Activated CD4-positive, alpha-beta T cell treated with anti-CD3 and anti-CD28 coated beads, Interleukin-2, amount 10 ng/mL, durations not matched to agents 7 days and 5 days (primary cell): Measurements from ENCODE around the gene PLEKHM3. TPM values are rescaled to one million over a fixed set of nuclear protein-coding genes. Genes with fewer than 3 reads are reported as not detected.

ENCODE experiments used
- CTCF ChIA-PET: fragments of 350-600 bp; sonication (Branson Sonifier 250); formaldehyde crosslinking; loops from one replicate; lab custom pipeline; 2021; ENCODE audit warnings: antibody characterized with exemption; lab: Charles Lee
- POLR2A ChIA-PET: fragments of 350-600 bp; sonication (Branson Sonifier 250); formaldehyde crosslinking; loops from one replicate; lab custom pipeline; 2021; ENCODE audit warnings: antibody characterized with exemption; lab: Charles Lee
- DNase-seq: peaks from one replicate; pipeline ENCODE4 v3.0.0-alpha.2; 2020
- H3K27ac Mint-ChIP-seq: one replicate; pipeline ENCODE4 v1.8.0; 2021; ENCODE audit warnings: mild to moderate bottlenecking, moderate library complexity, mixed read lengths
- H3K27me3 Mint-ChIP-seq: one replicate; pipeline ENCODE4 v1.8.0; 2021; ENCODE audit warnings: mixed read lengths
- H3K36me3 Mint-ChIP-seq: one replicate; pipeline ENCODE4 v1.8.0; 2021; ENCODE audit warnings: low read depth, mixed read lengths
- H3K4me1 Mint-ChIP-seq: one replicate; pipeline ENCODE4 v1.8.0; 2021; ENCODE audit warnings: mixed read lengths
- H3K4me3 Mint-ChIP-seq: one replicate; pipeline ENCODE4 v1.8.0; 2021; ENCODE audit warnings: mild to moderate bottlenecking, moderate library complexity, mixed read lengths
- H3K9me3 Mint-ChIP-seq: one replicate; pipeline ENCODE4 v1.8.0; 2021; ENCODE audit warnings: mixed read lengths
- total RNA-seq, 2 experiments: library from RNA; stranded (reverse); gene quantifications; one replicate each; pipeline ENCODE4 v1.2.3, GENCODE V29; 2021

Gene PLEKHM3
- total RNA-seq, 2 experiments from 2014 or later: 6.7 to 7.7 TPM

- peaks cover 5% of the 10 kb centered on the region for H3K4me1 Mint-ChIP-seq
- no peaks in the 10 kb centered on the region for H3K36me3 Mint-ChIP-seq
- DNase-seq: no peak
- ChIA-PET POLR2A (no interaction called here), CTCF (interaction anchor here (0.7 to 1.6 kb wide), 4 partner anchors 11 to 1243 kb away, joined by 3 to 5 read pairs (median 4); no protein-coding TSS in a partner anchor)
- no peaks in the 10 kb centered on the region for H3K27me3 Mint-ChIP-seq
- H3K9me3 Mint-ChIP-seq: no peaks in the 10 kb centered on the region
- no peak overlapping the region for H3K4me3 Mint-ChIP-seq
- H3K27ac Mint-ChIP-seq: no peak overlapping the region
Measured at GRCh38 chr2:207975921-207976320, 49.4 kb downstream of the PLEKHM3 start.

GRCh38 chr2:207974216-207974605 is 51.1 kb downstream of the PLEKHM3 start:
- Mint-ChIP-seq H3K9me3 (no peaks in the 10 kb centered on the region), H3K36me3 (no peaks in the 10 kb centered on the region), H3K4me3 (no peak overlapping the region), H3K4me1 (peaks cover 9% of the 10 kb centered on the region), H3K27me3 (no peaks in the 10 kb centered on the region), H3K27ac (no peak overlapping the region)
- POLR2A ChIA-PET: no interaction called here
- CTCF ChIA-PET: no interaction called here
- no peak for DNase-seq

- no peaks in the 10 kb centered on the region for H3K9me3 Mint-ChIP-seq
- ChIA-PET POLR2A (no interaction called here), CTCF (no interaction called here)
Measured at GRCh38 chr2:207970826-207971180, 54.5 kb downstream of the PLEKHM3 start.

GRCh38 chr2:207970147-207970825 is 55.0 kb downstream of the PLEKHM3 start:
- ChIA-PET POLR2A (no interaction called here), CTCF (no interaction called here)
- DNase-seq: no peak
- no peaks in the 10 kb centered on the region for H3K27me3 Mint-ChIP-seq
- no peak overlapping the region for H3K4me3 Mint-ChIP-seq
- H3K36me3 Mint-ChIP-seq: no peaks in the 10 kb centered on the region
- H3K9me3 Mint-ChIP-seq: no peaks in the 10 kb centered on the region
- no peak overlapping the region for H3K27ac Mint-ChIP-seq
- H3K4me1 Mint-ChIP-seq: peaks cover 6% of the 10 kb centered on the region

More at GRCh38 chr2:207970826-207971180, 54.5 kb downstream of the PLEKHM3 start:
- Mint-ChIP-seq H3K27ac (no peak overlapping the region), H3K4me1 (peaks cover 6% of the 10 kb centered on the region), H3K36me3 (no peaks in the 10 kb centered on the region), H3K27me3 (no peaks in the 10 kb centered on the region), H3K4me3 (no peak overlapping the region)
- no peak for DNase-seq

GRCh38 chr2:207969249-207969648 is 56.1 kb downstream of the PLEKHM3 start:
- H3K4me3 Mint-ChIP-seq: no peak overlapping the region
- DNase-seq: no peak
- H3K27ac Mint-ChIP-seq: no peak overlapping the region
- CTCF ChIA-PET: no interaction called here
- no peaks in the 10 kb centered on the region for H3K9me3 Mint-ChIP-seq
- POLR2A ChIA-PET: no interaction called here
- peaks cover 6% of the 10 kb centered on the region for H3K4me1 Mint-ChIP-seq
- no peaks in the 10 kb centered on the region for H3K36me3 Mint-ChIP-seq
- H3K27me3 Mint-ChIP-seq: no peaks in the 10 kb centered on the region

GRCh38 chr2:207967121-207967520 is 58.2 kb downstream of the PLEKHM3 start:
- CTCF ChIA-PET: interaction anchor here (0.8 to 1.2 kb wide), 2 partner anchors 10 to 14 kb away, joined by 3 read pairs; no protein-coding TSS in a partner anchor
- H3K27ac Mint-ChIP-seq: no peak overlapping the region
- DNase-seq: no peak
- H3K27me3 Mint-ChIP-seq: no peaks in the 10 kb centered on the region
- H3K9me3 Mint-ChIP-seq: peaks cover 12% of the 10 kb centered on the region
- no peak overlapping the region for H3K4me3 Mint-ChIP-seq
- peaks cover 4% of the 10 kb centered on the region for H3K36me3 Mint-ChIP-seq
- POLR2A ChIA-PET: no interaction called here
- H3K4me1 Mint-ChIP-seq: peaks cover 4% of the 10 kb centered on the region

GRCh38 chr2:207960911-207961310 is 64.4 kb downstream of the PLEKHM3 start:
- H3K4me1 Mint-ChIP-seq: no peaks in the 10 kb centered on the region
- POLR2A ChIA-PET: no interaction called here
- H3K9me3 Mint-ChIP-seq: peaks cover 15% of the 10 kb centered on the region
- H3K27ac Mint-ChIP-seq: no peak overlapping the region
- CTCF ChIA-PET: no interaction called here
- H3K4me3 Mint-ChIP-seq: no peak overlapping the region
- H3K36me3 Mint-ChIP-seq: peaks cover 9% of the 10 kb centered on the region
- no peak for DNase-seq
- no peaks in the 10 kb centered on the region for H3K27me3 Mint-ChIP-seq

GRCh38 chr2:207960090-207960489 is 65.2 kb downstream of the PLEKHM3 start:
- Mint-ChIP-seq H3K4me1 (no peaks in the 10 kb centered on the region), H3K36me3 (peaks cover 9% of the 10 kb centered on the region), H3K4me3 (no peak overlapping the region), H3K27ac (no peak overlapping the region), H3K27me3 (no peaks in the 10 kb centered on the region), H3K9me3 (peaks cover 15% of the 10 kb centered on the region)
- DNase-seq: no peak
- POLR2A ChIA-PET: no interaction called here
- CTCF ChIA-PET: no interaction called here

- no peak for DNase-seq
- H3K4me1 Mint-ChIP-seq: no peaks in the 10 kb centered on the region
- no peak overlapping the region for H3K27ac Mint-ChIP-seq
- H3K4me3 Mint-ChIP-seq: no peak overlapping the region
- CTCF ChIA-PET: no interaction called here
- H3K36me3 Mint-ChIP-seq: peaks cover 2% of the 10 kb centered on the region
- POLR2A ChIA-PET: no interaction called here
- no peaks in the 10 kb centered on the region for H3K9me3 Mint-ChIP-seq
- no peaks in the 10 kb centered on the region for H3K27me3 Mint-ChIP-seq
Measured at GRCh38 chr2:207956771-207957170, 68.6 kb downstream of the PLEKHM3 start.

- CTCF ChIA-PET: no interaction called here
- no peak overlapping the region for H3K4me3 Mint-ChIP-seq
- POLR2A ChIA-PET: no interaction called here
Measured at GRCh38 chr2:207955456-207955855, 69.9 kb downstream of the PLEKHM3 start.

GRCh38 chr2:207953354-207953753 is 72.0 kb downstream of the PLEKHM3 start:
- Mint-ChIP-seq H3K4me3 (no peak overlapping the region), H3K27me3 (no peaks in the 10 kb centered on the region), H3K4me1 (no peaks in the 10 kb centered on the region), H3K9me3 (no peaks in the 10 kb centered on the region), H3K27ac (no peak overlapping the region), H3K36me3 (no peaks in the 10 kb centered on the region)
- ChIA-PET POLR2A (no interaction called here), CTCF (interaction anchor here (0.9 kb wide), 1 partner anchor 14 kb away, joined by 3 read pairs; no protein-coding TSS in a partner anchor)
- no peak for DNase-seq

More at GRCh38 chr2:207955456-207955855, 69.9 kb downstream of the PLEKHM3 start:
- H3K4me1 Mint-ChIP-seq: no peaks in the 10 kb centered on the region
- no peaks in the 10 kb centered on the region for H3K27me3 Mint-ChIP-seq
- DNase-seq: no peak
- H3K9me3 Mint-ChIP-seq: no peaks in the 10 kb centered on the region
- H3K36me3 Mint-ChIP-seq: no peaks in the 10 kb centered on the region
- no peak overlapping the region for H3K27ac Mint-ChIP-seq

GRCh38 chr2:207952564-207953345 is 72.6 kb downstream of the PLEKHM3 start:
- no peak for DNase-seq
- Mint-ChIP-seq H3K9me3 (no peaks in the 10 kb centered on the region), H3K27me3 (no peaks in the 10 kb centered on the region), H3K4me3 (no peak overlapping the region), H3K4me1 (no peaks in the 10 kb centered on the region), H3K36me3 (no peaks in the 10 kb centered on the region), H3K27ac (no peak overlapping the region)
- ChIA-PET CTCF (interaction anchor here (0.9 kb wide), 1 partner anchor 14 kb away, joined by 3 read pairs; no protein-coding TSS in a partner anchor), POLR2A (no interaction called here)

GRCh38 chr2:207951734-207952470 is 73.4 kb downstream of the PLEKHM3 start:
- ChIA-PET POLR2A (no interaction called here), CTCF (no interaction called here)
- DNase-seq: no peak
- Mint-ChIP-seq H3K4me1 (no peaks in the 10 kb centered on the region), H3K27me3 (no peaks in the 10 kb centered on the region), H3K9me3 (no peaks in the 10 kb centered on the region), H3K4me3 (no peak overlapping the region), H3K36me3 (no peaks in the 10 kb centered on the region), H3K27ac (no peak overlapping the region)
